Stimulated activated CD8-positive, alpha-beta memory T cell treated with anti-CD3 and anti-CD28 coated beads, Interleukin-2, amount 100 ng/mL, for 48 hours (primary cell): ENCODE data around the gene NFATC1.

ENCODE experiments used
- DNase-seq, 2 donors: peaks; one replicate each; pipeline ENCODE4 v3.0.0-alpha.2; 2020; ENCODE audit warnings: low read depth in 2 of 2

The NFATC1 gene

DNA sequence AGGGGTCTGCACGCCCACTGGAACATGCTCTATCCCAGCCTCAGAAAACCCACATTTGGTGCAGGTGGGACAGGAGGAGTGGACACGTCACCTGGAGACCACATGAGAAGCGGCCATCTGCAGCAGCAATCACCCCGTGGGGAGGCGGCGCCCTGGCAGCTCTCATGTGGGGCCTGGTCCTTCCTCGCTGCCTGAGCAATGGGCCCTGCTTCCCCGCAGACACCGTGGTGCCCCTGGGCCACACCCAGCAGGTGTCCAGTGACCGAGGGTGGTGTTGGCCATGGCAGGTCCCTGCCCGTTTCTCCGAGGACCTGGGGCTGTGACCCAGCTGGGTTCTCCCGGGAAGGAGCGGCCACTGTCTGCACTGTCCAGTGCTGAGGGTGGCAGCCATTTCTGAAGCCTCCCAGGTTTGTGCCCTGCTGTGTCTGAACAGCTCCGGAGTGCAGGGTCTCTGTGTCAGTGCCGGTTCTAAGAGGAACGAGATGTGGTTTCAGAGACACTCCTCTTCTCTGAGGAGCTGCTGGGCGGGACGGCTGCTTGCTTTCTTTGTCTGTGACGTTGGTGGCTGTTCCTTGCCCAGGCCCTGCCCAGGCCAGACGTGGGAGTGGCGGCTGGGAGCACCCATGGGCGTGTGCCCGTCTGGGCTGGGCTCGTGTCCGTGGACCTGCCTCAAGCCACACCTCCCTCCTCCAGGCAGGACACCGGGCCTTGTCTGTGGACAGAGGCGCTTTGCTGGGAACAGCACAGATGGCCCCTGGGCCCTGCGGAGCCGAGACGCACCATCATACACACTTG lies 44.8 kb downstream of the NFATC1 start:
- no peak for DNase-seq

DNA sequence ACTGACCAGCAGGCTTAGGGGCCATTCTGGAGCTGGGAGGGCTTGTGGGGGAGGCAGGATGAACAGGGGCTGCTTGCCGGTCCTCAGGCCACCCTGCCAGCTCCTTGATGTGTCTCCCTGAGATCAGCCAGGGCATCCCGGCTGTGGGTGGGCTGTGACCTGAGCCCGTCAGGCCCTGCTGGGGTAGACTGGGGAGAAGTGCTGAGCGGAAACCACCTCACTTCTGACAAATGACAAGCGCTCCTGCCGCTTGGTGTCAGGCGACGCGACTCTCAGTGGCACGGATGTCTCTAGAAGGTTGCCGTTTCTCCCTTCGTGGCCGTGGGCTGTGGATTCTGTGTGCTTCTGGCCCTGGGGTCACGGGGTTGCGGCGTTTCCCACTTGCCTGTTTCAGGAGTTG lies 45.7 kb downstream of the NFATC1 start:
- DNase-seq: no peak

DNA sequence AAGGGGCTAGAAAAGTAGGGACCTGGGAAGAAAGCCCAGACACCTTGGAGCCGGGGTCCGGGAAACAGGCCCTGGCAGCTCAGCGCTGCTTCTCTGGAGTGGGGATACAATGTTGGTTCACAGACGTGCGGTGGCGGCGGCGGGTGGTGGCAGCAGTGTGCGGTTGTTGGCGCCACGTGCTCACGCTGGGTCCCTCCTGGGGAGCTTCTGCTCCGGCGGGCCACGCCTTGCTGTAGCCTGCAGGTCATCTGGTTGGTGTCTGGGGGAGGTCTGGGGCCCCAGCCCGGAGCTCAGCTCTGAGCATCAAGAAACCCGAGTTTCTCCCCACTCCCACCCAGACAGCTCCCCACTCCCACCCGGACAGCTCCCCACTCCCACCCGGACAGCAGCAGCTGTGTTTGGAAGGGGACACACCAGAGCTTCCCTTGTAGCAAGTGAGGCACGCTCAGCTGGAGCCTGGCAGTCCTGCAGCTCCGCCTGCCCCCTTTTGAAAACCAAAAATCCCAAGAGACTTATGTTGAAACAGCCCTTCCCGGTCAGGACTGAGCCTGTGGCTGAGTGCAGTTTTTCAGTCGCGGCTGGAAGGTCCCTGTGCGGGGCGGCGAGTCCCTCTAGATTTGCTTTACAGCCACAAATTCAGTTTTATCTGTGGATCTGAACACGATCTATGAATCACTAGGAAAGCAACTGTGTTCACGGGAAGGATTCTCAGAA lies 46.9 kb downstream of the NFATC1 start:
- DNase-seq: no peak

DNA sequence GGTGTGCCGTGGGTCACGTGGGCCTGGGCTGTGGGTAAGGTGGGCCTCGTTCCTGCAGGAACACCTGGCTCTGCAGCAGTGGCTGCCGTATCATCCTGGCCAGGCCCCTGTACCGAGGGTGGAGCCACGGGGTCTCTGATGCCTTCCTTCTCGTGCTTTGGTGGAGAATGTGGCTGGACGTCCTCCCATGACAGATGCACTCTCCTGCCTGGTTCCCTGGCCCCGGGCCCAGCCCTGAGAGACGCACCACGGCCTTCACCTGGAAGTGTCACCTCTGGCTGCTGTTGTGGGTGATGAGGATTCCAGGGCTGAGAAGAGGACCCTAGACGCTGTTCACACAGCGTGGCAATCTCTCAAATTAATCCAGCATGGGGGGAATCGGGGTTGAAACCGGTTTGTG lies 49.5 kb downstream of the NFATC1 start:
- DNase-seq: no peak

DNA sequence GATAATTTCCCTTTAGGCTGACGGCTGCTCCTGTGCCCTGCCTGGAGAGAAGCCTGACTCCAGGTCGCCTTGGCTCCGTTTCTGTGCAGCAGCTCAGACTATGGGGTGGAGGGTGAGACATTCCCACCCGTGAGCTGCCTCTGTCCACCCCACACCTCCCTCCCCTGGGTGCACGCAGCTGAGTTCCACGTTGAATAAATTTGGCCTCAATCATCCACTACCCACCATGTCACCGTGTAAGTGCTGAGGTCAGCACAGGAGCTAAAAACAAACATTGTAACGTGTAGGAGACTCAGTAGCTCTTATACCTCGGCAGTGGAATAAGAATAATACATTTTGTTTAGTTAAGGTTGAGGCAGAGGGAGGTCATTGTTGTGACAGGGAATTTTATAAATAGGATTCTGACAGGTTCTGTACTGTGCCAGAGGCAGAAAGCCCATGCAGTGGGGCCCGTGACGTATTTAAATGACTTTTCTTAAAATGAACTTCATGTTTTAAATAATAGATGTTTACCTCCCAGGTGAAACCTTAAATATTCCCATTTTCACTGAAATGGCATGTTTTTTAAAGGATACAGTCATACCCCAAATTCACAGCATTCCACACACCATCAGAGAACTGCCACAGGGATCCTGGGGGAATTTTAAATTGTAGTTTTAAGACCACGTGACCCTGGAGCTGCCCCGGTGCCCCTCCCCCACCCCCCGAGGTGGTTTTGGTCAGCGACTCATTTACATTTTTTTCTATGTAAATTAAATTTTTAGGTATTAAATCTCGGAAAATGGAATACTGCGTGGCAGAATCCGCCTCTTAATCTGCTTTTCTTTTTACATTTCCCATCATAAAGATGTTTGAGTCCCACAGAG lies 50.2 kb downstream of the NFATC1 start:
- DNase-seq: no peak

DNA sequence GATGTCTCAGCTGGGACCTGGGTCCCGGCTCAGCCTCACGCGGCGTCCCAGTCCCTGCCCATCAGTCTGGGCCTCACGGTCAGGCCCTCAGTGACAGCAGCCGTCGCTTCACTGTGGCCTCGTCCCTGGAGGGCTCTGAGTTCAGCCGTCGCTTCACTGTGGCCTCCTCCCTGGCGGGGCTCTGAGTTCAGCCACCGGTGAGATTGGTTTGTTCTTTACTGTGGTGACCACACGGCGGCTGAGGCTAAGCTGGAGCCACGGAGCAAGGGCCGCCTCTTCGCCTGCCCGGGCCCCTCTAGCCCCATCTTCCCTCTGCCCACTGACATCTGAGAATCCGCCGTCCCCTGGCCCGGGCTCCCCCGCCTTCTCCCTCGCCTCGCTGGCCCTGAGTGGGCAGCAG lies 51.2 kb downstream of the NFATC1 start:
- DNase-seq: no peak

DNA sequence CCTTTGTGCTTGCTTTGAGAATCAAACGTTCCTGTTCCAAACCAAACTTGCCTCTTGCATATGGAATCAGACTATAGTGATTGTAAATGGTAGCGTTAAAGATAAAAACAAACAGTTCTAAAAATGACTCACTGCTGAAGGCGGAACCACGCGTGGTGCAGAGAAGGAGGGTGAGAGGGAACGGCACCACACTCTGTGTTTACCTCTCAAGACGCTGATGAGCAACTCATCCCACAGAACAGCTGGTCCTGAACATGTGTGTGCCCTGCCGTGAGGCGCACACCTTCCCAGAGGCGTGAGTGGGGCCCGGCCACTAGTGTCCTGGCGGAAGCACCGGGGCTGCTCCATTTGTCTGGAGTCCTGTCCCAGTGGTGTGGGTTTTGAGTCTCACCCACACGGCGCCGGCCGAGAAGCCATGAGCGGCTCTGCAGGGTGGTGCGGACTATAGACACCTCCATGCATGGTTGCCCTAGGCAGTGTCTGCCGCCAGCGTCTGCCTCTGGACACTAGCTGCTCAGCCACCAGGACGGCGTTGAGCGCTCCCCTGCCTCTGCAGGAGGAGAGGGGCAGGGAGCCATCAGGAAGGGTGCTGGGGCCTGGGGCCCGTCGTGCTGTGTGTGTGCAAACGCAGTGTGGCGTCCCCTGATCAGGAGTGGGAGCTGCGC lies 52.1 kb downstream of the NFATC1 start:
- DNase-seq: no peak

DNA sequence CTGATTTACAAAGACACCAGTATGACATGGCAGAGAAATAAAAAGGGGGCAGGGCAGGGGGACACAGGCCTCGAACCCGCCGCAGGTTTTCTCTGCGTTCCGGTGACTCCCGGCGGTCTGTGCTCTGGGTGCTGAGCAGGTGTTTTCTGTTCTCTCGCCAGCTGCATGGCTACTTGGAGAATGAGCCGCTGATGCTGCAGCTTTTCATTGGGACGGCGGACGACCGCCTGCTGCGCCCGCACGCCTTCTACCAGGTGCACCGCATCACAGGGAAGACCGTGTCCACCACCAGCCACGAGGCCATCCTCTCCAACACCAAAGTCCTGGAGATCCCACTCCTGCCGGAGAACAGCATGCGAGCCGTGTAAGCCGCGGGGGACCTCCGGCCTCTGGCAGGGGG lies 52.9 kb downstream of the NFATC1 start:
- DNase-seq: no peak

DNA sequence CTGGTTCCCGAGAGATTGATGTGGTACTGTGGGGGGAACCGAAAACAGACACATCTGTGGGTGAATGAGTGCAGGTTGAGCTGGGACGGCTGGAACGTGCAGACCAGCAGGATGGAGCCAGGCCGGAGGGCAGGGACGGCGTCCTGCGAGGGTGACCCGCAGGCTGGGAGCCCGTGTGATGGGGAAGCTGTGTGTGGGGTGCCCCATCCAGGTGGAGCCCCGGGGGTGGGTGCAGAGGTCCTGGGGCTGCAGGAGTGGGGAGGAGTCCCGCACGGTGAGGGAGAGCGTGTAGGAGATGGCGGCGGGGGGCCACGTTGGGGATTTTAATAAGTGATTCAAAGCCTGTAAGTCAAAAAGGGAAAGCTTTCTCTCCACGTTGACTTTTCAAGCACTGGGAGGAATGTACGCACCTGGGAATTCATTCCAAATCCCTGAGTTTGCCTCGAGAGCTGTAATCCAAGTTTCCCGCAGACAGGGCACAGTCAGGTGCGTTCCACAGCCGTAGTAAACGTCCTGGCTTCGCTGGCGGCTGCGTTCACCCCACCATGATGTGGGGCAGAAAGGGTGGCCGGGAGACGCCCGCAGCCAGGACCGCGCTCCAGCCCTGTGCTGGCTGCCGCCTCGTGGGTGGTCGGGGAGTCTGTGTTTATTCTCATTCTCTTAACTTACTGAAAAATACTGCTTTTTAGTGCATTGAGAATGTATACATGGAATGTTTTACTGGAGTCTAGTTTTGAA lies 54.0 kb downstream of the NFATC1 start:
- no peak for DNase-seq

DNA sequence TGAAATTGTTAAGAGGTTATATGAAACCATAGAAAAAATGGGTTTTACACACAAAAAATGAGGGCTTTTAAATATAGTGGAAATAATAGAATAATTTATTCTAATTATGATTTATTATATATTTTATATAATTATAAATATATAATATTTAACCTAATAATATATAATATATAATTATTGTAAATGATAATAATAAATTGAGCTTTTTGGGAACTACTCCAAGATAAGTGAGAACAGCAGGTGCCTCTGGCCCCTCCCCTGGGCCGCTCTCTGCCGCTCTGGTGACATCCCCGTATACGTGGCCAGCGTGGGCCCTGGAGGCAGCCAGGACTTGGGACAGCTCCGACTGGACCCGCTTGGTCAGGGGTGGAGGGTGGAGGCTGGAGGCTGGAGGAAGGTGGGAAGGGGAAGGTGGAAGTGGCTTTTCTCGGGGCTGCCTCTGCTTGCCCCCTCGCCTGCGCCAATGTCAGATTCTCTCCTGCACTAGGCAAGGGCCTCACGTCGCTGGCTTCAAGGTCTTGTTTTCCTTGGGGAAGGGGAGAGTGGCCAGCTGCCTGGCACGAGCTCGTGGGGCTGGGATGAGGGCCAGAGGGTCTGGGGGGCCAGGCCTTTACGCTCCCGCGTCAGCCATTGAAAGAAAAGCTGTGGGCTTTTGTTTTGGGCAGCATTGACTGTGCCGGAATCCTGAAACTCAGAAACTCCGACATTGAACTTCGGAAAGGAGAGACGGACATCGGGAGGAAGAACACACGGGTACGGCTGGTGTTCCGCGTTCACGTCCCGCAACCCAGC lies 54.8 kb downstream of the NFATC1 start:
- DNase-seq: no peak

DNA sequence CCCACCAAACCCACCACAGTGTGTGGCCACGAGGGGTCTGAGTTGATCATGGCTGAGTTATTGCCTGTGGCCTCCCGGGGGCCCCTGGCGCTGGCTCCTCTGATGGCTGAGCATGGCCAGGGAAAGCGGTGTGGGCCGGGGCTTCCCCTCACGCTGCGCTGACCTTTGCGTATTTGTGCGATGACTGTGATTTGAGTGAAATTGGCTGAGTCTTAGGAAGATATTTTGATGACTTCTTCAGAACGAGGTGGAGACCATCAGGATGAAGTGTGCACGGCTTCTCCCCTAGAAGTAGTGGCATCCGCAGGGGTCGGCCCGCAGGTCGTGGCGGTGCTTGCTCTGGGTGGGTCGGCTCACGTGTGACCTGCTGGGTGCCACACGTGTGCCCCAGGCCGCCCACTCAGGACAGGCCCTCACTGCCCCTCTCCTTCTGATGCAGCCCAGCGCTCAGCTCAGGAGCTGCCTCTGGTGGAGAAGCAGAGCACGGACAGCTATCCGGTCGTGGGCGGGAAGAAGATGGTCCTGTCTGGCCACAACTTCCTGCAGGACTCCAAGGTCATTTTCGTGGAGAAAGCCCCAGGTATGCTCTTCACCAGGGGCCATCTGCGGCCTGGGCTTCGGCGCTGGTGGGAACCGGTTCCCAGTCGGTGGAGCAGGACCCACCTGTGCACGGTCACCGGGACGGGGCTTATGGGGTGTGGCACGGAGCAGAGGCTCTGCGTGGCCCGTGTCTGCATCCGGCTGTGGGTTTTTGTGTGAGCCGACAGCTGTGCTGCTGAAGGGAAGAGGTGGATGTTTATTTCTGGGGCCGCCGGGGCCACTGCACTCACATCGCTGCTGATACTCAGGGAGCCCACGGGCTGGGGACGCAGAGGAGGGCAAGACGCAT lies 55.8 kb downstream of the NFATC1 start:
- DNase-seq: no peak

DNA sequence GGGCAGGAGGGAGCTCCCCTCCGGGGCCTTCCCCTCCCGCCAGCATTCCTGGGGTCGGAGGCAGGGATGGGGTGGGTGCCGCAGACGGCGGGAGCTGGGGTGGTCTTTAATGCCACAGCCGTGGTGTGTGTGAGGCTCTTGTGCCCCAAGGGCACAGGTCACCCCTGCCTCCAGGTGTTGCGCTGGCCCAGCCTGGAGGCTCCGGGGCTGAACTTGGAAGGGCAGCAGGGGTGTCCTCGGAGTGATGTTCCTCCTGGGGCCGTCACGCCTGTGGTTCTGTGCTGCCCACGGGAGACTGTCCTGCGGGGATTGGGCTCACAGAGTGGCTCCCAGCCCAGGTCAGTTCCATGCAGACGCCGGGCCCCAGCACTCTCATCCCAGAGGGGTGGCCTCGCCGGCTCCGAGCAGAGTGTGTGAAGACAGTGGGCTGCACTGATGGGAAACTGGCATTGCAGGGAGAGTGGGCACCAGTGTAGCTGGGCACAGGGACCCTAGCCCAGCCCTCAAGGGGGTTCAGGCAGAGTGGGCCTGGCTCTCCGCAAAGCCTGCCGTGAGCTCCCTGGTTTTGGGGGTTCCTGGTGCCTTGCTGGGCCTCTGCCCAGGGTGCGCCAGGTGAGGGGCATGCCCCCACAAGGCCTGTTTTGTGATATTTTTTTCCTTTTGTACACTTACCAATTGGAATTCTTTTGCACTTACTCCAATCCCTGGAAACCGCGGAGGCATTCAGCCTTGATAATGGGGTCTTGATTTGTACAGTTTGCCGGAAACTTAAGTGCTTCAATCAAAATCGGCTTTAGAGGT lies 56.7 kb downstream of the NFATC1 start:
- no peak for DNase-seq

DNA sequence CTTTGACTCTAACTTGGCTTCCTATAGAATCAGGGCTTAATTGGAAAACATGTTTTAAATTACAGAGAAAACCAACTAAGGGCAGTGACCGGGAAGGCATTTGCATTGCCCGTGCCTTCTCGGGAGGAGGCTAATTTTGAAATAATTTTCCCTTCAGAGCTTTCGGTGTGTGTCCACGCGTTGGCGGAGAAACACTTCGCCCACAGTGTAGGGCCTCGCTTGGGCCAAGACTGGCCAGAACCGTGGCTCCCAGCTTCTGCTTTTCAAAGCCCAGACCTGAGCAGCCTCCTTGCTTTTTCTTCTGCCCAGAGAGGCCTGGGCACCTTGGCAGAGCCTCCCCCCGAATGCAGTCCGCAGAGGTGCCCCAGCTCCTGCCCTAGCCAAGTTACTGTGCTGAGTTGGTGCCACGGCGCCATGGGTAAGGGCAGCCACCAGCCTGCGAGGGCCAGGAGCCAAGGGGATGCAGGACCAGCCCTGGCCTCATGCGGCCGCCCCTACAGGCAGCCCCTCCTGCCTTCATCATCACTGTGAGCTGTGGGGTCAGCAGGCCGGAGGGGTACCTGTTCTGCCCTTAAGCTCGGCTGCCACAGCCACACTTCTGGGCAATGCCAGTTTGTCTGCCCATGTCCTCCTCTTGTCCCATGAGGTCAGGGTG lies 57.4 kb downstream of the NFATC1 start:
- DNase-seq: no peak

DNA sequence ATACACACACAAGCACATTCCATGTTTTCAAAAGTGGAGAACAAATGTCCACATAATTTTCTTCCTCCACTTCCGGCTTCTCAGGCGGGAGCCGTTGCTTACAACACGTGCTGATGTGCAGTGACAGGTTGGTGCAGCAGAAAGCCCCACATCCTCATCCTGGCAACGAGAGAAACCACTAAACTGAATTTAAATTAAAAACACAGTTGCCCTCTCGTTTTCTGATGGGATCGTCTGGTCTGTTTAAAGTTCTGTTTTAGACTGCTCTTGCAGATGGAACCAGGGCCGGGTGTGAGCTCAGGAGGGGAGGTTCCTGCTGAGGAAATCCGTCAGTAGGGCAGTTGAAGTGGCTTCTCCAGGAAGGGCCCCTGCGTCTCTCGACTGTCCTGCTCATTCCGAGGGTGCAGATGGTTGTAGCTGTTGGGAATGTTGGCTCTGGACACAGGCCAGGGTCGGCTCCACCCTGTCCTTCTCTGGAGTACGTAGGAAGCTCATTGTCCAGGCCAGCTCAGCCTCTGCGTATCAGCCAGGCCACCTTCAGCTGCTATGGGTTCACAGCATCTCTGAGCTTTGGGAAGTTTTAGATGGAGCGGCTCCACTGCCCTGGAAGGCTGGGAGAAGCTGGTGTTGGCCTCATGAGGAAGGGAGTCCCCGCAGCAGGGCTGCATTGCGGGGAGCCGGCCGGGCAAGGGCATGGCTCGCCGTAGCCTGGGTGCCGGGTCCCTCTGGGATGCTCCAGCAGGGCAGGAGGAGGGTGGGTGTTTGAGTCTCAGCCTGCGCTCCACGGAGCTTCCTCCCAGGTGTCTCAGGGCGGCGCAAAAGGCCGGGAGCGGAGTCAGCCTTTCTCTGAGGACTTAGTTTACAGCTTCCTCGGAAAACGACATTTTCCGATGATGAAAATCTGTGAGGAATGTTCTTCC lies 58.3 kb downstream of the NFATC1 start:
- DNase-seq: no peak

DNA sequence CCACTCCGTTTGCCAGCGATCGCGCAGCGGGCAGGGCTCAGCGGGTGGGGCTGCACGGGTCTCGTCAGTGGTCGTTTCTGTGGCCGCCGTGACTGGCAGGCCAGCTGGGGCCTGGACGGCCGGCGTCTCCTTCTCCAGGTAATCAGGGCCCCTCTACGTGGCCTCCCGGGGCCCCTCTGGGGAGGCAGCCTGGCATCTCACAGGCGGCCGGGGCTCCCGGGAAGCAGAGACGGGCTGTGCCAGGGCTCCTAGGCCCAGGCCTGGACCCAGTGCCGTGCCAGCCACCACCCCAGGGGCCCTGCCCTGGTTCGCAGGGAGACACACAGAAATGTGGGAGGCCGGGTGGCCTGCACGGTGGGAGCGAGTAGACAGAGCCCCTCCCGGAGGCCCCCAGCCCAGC lies 59.5 kb downstream of the NFATC1 start:
- DNase-seq: no peak

DNA sequence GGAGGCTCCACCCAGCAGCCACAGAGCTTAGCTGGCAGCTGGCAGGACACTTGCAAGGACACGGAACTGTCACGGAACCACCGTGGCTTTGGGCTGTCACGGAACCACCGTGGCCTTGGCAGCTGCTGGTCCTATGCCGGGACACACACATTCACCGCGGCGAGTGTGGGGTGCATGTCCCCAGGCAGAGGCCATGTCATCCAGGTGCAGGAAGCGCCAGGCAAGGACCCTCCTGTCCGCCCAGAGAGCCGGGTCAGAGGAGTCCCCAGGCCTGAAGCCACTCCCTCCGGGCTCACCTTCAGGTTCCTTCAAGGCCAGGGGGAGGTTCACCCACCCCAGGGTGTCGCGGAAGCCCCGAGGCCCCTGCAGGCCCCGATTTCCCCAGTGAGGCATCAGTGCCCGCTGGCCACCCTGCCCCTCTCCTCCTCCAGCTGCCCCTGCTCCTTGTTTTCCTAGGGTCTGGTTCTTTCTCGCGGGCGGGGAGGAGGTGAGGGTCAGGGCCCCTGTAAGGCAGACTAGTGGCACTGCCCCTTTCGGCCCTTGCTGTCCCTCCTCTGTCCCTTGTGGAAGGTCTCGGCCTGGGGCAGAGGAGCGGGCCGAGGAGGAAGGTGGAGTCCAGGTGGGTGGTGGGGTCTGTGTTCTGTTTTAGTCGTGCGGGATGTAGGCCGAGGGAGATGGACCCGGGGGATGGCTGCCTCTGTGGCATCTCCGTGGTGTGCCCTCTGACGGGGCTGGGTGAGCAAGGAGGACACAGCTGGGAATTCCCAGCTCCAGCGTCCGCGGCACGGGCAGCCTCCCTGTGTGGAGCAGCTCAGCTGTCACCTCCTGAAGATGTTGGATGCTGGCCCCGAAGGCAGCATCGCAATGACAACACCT lies 60.6 kb downstream of the NFATC1 start:
- no peak for DNase-seq
